C4-2B (cell line): Measurements from ENCODE around the gene SIT1.
A peak's percentile ranks its signal among the peaks of the same experiment; 100 is the strongest.

Experiments
- H3K27ac ChIP-seq: fragments of 450-650 bp; 2 replicates; pipeline ENCODE4 v1.5.1; 2017
- ZFX ChIP-seq: fragments of 450-650 bp; IDR thresholded peaks from 2 replicates; pipeline ENCODE4 v1.6.1; 2017
- TF ChIP-seq, protein P1 (sequence below): fragments of 450-650 bp; conservative IDR thresholded peaks from 2 replicates; pipeline ENCODE4 v1.5.1; 2017; ENCODE audit warnings: mild to moderate bottlenecking

SIT1 gene

DNA sequence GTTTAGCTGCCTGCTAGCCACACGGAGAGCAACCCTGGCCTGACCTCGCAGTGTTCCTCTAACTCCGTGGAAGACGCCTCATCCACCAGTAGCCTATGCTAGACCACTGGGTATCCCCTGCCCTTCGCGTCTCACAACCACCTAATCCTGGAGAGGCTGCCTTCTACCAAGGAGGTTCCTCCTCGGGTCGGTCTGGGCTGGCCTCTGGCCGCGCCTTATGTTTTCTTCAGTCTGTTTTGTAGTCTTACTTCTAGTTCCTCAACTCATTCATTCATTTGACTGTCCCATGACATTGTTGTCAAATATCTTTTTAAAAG, 40.6 kb upstream of the SIT1 start:
- TF ChIP-seq, protein P1, sequence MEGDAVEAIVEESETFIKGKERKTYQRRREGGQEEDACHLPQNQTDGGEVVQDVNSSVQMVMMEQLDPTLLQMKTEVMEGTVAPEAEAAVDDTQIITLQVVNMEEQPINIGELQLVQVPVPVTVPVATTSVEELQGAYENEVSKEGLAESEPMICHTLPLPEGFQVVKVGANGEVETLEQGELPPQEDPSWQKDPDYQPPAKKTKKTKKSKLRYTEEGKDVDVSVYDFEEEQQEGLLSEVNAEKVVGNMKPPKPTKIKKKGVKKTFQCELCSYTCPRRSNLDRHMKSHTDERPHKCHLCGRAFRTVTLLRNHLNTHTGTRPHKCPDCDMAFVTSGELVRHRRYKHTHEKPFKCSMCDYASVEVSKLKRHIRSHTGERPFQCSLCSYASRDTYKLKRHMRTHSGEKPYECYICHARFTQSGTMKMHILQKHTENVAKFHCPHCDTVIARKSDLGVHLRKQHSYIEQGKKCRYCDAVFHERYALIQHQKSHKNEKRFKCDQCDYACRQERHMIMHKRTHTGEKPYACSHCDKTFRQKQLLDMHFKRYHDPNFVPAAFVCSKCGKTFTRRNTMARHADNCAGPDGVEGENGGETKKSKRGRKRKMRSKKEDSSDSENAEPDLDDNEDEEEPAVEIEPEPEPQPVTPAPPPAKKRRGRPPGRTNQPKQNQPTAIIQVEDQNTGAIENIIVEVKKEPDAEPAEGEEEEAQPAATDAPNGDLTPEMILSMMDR, result no peak
- no peak for TF ChIP-seq ZFX
- H3K27ac ChIP-seq, result peak overlapping the region; percentile 56

DNA sequence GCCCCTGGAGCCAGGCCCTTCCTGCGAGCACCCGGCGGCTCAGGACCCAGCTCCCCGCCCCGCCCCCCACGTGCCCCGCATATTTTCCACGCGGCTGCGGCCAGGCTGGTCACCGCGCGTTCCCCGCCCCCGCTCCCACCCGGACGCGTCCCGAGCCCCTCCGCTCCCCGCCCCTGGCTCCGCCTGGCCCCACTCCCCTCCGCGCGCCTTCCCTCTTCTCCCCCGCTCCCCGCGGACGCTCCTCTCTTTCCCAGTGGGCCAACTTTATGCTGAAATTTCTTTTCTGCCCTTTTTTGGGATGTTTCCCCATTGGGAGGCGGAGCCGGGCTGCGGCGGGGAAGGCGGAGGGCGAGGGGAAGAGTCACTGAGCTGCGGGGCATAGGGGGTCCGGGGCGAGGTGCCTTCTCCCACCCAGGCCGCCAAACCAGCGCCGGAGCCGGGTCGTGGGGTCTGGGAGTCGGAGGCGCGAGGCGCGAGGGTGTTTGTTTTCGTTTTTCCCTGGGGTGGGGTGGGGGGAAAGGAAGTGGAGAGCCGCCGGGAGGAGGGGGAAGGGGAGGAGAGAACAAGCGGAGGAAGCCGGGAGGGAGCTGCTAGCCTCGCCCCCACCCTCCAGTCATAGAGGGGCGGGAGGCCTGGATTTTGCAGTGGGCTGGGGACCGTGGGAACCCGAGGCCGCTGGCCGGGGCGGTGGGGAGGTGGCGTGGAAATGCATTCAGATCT, 40.0 kb upstream of the SIT1 start:
- H3K27ac ChIP-seq, result peak overlapping the region; percentile 56
- TF ChIP-seq, protein P1, result no peak
- no peak for TF ChIP-seq ZFX

DNA sequence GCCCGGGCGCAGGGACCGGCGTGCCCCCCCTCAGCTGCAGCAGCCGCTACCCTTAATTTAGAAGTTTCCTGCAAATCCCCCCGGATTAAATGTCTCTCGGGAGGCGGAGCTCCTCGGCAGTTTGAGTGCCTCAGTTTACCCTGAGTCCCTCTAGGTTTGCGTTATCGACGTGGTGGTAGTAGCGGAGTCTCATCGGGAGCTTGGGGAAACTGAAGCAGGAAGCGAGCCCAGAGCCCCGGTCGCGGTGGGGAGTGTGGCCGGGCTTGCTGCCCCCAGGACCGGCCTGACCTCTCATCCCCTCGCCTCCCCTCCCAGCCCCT, 39.5 kb upstream of the SIT1 start:
- TF ChIP-seq, protein P1, result no peak
- TF ChIP-seq ZFX, result no peak
- H3K27ac ChIP-seq, result peak overlapping the region; percentile 56

DNA sequence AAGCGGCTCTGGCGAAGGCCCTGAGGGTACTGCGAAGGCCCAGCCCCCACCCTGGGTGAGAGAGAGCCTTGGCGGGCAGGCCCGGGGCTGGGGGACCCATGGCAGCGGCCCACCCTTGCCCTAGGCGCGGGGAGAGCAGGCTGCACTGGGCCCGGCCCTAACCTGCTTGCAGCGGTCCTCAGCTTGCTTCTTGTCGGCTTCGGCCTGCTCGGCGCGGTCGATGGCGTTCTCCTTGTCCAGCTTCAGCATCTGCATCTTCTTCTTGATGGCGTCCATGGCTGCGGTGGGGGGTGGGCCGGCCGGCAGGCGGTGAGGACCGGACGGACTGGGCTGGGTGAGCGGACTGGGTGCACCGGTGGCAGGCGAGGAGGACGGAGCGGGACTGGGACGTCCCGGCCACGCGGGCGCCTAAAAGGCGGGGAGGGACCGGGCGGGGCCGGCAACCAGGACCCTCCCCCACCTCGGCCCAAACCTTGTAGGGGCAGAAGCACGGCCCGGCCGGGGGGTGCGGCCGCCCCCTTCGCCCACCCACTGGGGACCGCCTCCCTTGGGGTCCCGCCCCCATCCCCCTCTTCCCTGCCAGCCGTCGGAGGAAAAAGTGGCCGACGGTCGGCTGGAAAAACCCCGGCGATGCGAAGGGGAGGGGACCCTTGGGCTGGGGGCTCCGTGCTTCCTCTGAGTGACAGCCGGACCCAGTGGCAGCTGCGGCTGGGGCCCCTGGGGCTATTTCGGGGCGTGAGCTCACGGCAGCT, 39.0 kb upstream of the SIT1 start, which contains the start of gene TPM2:
TSS of gene TPM2 (minus strand) at position 384 of the 752 bp plus-strand sequence. CDS start at position 276, 108 bp downstream.
- TF ChIP-seq, protein P1, result no peak
- no peak for TF ChIP-seq ZFX
- peak within 1 kb of the TSS; percentile 56 for H3K27ac ChIP-seq

DNA sequence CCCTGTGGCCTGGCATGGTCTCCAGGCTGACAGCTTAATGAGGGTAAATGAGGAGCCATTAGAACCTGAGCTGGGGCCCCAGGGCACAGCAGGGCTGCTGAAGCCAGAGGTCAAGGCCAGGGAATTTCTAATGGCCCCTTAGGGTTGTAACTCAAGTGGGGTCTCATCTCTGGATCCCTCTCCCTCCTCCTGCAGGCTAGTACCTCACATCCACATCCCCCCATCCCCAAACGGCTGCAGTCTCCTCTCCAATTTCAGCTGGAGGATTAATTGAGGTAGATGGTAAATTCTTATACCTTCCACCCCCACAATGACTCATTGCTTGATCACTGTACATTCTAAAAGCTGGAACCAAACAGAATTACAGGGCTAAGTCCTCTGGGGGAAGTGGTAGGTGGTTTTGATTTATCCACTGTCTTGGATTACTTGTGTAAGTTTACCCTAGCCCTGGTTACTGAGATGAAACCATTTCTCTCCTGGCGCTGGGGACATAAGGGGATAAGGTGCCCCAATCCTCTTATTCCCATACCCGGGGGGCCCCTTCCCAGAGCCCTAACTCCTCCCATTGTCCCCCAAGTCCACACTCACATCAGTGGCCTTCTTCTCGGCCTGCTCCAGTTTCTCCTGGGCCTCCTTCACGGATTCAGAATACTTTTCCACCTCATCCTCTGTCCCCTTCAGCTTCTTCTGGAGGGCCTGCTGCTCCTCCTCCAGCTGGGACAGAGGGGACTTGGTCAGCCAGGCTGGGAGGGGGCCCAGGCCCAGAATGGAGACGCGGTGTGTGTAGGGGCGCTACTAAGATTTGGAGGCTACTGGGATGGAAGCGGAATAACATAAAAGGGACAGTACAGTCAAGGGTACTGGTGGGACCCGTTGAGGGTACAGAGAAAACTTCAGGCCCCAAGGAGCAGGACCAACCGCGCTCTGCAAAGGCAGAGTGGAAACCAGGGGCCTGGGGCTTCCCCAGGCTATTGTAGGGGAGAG, 38.1 kb upstream of the SIT1 start:
- H3K27ac ChIP-seq, result no peak overlapping the region
- TF ChIP-seq, protein P1, result no peak
- TF ChIP-seq ZFX, result no peak

DNA sequence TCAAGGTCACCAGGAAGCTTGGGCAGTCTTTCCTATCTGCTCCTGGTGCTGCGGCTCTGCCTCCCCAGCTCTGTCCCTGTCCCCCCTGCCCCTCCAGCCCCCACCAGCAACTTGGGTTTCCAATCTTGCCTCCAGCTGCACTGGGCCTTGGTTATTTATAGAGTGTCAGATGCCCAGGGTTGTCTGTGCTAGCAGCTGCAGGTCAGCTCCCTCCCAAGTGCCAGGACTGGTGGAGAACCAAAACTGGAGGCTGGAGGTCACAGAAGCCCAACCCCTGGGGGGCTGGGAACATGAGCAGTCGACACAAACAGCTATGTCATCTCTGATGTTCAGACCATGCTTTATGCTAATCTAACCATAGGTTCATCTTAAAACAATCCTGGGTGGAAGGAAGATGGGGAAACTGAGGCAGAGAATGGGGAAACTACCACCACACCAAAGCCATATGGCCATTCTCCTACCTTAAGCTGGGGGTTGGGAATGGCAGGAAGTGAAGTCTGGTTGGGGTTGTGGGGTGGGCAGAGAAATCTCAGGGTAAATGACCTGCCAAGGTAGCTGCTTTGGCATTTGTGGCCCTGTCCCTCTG, 37.3 kb upstream of the SIT1 start:
- H3K27ac ChIP-seq, result no peak overlapping the region
- TF ChIP-seq, protein P1, result no peak
- no peak for TF ChIP-seq ZFX
